D341Med (cell line): ENCODE results near the gene HRH1.
A peak's percentile ranks its signal among the peaks of the same experiment; 100 is the strongest.
"Not testable (repeated sequence)": the region's sequence is repeated elsewhere in the genome, so short reads cannot be mapped to it uniquely, and the experiment has no call there.

Experiments
- DNase-seq: peaks from one replicate; pipeline ENCODE4 v3.0.0; 2012; ENCODE audit warnings: low spot score

HRH1 gene

DNA sequence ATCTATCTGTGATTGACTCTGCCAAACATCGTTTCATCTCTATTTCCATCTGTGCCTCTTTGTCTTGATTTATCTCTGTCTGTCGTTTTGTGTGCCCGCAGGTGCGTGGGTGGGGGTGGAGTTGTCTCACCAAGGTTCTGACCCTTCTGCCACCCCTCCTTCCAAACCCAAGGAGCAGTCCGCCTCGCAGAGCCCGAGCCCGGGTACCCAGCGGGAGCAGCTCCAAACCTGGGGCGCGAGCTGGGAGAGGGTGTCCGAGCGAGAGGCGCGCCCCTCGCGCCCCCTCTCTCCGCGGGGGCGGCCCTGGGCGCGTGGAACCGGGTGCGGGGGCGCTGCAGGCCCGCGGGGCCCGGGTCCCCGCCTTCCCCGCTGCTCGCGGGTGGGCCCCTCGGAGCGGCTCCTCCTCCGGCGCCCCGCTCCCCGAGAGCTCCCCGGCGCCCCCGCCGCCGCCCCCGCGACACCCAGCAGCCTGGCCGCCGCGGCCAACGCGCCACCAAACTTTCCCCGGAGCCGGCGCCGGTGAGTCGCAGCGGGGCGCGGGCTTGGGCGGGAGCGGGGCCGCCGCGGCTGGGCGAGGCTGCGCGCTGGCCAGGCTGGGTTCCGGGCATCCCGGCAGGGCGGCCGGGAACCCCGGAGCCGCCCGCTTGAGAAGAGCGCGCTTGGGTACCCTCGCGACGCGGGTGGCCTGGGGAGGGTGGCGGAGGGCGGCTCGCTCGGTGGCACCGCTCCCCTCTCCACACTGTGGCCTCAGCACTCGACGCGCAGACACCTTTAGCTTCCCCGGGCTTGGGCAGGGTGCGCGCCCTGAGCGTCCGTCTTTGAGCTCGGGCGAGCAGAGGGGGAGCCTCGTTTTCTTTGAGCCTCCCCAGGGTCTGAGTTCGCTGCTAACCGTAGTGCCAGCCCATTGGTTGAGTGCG is at the start of gene HRH1:
Gene HRH1 (plus strand): TSS at position 458 of the 917 bp plus-strand sequence. CDS start 104,545 bp downstream, outside the sequence.
- DNase-seq = peak; percentile 59

DNA sequence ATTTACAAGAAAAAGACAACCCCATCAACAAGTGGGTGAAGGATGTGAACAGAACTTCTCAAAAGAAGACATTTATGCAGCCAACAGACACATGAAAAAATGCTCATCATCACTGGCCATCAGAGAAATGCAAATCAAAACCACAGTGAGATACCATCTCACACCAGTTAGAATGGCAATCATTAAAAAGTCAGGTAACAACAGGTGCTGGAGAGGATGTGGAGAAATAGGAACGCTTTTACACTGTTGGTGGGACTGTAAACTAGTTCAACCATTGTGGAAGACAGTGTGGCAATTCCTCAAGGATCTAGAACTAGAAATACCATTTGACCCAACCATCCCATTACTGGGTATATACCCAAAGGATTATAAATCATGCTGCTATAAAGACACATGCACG is 41.0 kb upstream of the HRH1 start:
- DNase-seq = not testable (repeated sequence)

- no peak for DNase-seq
Measured at GRCh38 chr3:11115548-11115947, 38.7 kb upstream of the HRH1 start.

- no peak for DNase-seq
Measured at GRCh38 chr3:11116336-11117059, 37.8 kb upstream of the HRH1 start.

GRCh38 chr3:11117591-11117990 is 36.7 kb upstream of the HRH1 start:
- DNase-seq = no peak

GRCh38 chr3:11118181-11118682 is 36.1 kb upstream of the HRH1 start:
- no peak for DNase-seq

DNA sequence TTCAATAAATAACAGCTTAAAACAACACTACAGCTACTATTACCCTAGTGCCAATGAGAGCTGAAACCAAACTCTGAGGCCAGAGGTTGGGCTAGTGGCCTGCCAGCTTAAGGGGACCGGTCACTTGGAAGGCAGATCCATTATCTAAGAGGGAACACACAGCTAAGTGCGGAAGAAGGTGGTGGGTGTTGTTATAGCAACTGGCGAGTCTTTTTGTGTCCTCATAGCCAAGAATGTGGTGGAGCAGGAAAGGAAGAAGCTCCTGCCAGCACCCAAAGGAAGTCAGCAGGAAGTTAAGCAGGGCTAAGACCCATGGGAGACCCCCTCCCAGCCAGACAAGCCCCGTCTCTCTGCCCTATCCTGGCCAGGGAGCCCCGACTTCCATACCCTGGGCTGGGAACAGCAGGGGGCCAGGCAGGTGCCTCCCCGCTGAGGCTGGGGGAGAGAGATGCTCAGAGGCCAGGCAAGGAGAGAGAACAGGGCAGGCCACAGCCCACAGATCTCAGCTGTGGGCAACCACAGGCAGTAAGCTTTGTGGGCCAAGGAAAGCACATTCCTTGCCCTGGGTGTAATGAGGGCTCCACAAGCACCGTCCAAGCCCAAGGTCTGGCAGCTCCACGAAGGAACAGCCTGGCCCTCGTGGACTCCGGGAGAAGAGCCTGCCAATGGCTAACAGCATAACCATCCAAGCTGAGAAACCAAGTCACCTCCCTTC is 34.0 kb upstream of the HRH1 start:
- DNase-seq = no peak

GRCh38 chr3:11126653-11127052 is 27.6 kb upstream of the HRH1 start:
- no peak for DNase-seq

- no peak for DNase-seq
Measured at GRCh38 chr3:11128682-11129632, 25.3 kb upstream of the HRH1 start.

DNA sequence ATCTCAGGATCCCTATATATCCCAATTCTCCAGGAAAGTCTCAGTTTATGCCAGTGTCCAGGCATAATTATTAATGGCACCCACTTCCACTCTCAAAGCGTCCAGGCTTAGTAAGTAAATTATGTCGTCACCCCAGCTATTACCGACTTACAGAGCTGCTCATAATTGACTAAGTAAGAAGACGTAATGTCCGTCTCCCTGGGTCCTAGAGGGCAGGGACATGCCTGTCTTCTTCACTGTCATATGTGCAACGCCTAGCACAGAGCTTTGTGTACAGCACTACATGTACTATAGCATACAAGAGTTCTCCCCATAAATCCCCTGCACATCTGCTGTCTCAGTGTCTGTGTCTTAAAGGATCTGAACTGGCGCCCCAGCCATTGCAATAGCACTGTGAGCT is 23.9 kb upstream of the HRH1 start:
- no peak for DNase-seq

DNA sequence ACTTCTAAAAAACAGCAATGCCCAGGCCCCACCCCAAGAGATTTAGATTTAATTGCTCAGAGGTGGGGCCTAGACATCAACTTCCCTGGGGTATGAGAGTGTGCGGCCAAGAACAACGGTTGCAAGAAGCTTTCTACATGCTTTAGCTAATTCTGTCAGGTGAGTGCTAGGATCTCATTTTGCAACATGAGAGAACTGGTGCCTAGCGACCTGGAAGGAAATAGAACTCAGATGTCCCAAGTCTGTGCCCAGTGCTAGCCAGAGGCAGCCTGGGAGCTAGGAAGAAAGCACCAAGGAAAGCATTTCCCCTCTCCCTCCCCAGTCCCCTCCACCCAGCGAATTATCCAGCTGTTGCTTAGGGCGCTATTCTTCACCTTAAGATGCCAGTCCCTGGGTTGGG is 22.9 kb upstream of the HRH1 start:
- DNase-seq = no peak

GRCh38 chr3:11131886-11132285 is 22.4 kb upstream of the HRH1 start:
- DNase-seq = not testable (repeated sequence)

DNA sequence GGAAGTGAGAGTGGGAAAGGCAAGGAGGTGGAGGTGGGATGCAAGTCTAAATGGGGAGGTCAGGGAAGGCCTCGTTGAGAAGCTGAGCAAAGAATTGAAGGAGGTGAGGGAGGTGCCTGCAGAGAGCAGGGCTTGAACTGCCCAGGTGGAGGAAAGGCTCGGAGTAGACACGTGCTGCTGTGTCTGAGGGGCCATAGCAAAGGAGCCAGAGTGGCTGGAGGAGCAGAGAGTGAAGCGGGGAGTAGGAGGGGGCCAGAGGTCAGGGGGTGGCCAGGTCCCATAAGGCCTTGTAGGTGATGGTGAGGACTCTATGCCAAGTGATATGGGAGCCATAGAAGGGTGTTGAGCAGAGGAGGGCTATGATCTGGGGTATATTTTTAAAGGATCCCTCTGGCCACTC is 21.4 kb upstream of the HRH1 start:
- DNase-seq = no peak

DNA sequence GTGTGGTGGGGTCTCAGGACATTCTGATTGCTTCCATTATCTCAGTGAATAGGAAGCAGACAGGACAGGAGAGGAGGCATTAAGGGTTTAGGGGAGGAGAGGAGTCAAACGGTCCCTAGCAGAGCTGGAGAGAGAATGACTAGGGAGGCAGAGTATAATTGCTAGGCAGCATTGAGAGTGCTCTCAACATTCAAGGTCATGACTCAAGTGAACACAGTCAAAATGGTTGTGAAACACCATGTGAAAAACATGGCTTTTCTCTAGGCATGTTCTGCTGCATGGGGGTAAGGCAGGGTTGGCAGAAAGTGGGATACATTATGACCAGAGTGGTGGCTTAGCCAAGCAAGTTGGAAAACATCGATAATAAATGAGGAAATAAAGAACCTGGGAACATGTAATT is 19.5 kb upstream of the HRH1 start:
- no peak for DNase-seq

- no peak for DNase-seq
Measured at GRCh38 chr3:11136116-11136515, 18.2 kb upstream of the HRH1 start.

GRCh38 chr3:11136830-11137626 is 17.3 kb upstream of the HRH1 start:
- no peak for DNase-seq

DNA sequence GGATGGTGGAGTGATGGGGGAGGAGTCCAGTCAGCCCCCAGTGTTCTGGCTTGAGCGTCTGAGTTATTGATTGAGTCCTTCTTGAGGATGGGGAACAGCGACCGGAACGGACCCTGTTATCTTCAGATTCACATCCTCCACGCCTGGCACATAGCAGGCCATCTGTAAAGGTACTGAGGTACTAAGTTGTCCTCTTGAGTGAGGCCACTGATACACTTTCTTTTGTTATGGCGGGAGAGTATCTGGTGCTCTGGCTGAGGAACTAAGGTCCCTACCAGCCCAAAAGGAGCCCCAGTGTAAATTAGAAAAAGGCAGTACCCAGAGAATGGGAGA is 16.7 kb upstream of the HRH1 start:
- no peak for DNase-seq

- DNase-seq = no peak
Measured at GRCh38 chr3:11138371-11138770, 15.9 kb upstream of the HRH1 start.

DNA sequence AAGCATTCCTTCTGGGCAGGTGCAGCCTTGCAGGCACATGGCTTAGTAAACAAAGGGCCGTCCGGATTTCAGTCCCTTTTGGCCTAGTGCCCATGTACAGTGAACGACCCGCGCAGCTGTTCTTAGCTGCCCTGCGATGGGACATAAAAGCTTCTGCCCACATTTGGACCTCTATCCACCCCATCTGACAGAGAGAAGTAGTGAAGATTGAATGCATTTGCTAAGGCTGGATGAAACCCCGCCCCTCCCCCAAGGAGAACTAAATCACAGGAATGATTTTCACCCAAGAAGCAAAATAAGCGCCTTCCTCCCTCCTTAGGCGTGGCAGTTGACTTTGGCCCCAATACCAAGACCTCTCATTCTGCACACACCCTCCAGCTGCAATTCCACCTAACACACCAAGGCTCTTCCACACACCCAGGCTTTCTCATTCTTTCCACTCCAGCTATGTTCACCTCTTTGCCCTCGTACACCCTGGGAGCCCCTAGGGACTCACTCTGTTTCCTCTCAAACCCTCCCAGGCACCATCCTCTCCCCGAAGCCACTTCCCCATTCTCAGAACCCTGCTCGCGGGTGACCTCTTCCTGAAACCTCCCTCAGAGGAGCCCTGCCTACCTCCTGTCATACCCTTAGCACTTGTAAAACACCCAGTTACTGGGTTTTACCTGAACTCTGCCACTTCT is 14.1 kb upstream of the HRH1 start:
- DNase-seq = no peak

DNA sequence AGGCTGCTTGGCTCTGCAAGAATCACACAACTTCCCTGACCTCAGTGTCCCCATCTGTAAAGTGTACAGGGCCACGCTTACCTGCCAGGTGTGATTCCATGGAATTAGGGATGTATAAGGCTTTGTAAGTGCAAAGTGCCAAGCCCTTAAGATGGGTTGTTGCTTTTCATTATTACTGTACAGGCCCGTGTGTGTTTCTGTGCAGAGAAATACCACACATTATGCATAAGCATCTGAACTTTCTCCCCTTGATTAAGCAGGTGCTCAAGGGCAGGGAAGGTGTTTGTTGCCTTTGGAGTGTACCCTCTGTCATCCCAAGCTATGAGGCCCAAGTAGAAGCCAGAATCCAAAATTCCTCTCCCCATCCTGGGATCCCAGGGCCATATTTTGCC is 13.6 kb upstream of the HRH1 start:
- DNase-seq = no peak
